Fibroblast of lung (primary cell): ENCODE data around the gene MYO5B.

Source experiments
- EZH2 ChIP-seq: IDR thresholded peaks from 2 replicates; pipeline ENCODE4 v1.5.1; 2012; ENCODE audit warnings: low read length, control low read depth, mild to moderate bottlenecking; ENCODE audit errors: missing control alignments
- TF ChIP-seq, protein P1 (sequence below), 2 donors: IDR thresholded peaks in 1 of 2; conservative IDR thresholded peaks in 1 of 2; 1 replicate in 1 of 2; 2 replicates in 1 of 2; pipeline ENCODE4 v1.5.1; 2011 to 2012; ENCODE audit warnings: low read length in 2 of 2, control low read depth in 1 of 2, inconsistent platforms in 1 of 2, low read depth in 1 of 2, mild to moderate bottlenecking in 1 of 2

- TF ChIP-seq, protein P1, sequence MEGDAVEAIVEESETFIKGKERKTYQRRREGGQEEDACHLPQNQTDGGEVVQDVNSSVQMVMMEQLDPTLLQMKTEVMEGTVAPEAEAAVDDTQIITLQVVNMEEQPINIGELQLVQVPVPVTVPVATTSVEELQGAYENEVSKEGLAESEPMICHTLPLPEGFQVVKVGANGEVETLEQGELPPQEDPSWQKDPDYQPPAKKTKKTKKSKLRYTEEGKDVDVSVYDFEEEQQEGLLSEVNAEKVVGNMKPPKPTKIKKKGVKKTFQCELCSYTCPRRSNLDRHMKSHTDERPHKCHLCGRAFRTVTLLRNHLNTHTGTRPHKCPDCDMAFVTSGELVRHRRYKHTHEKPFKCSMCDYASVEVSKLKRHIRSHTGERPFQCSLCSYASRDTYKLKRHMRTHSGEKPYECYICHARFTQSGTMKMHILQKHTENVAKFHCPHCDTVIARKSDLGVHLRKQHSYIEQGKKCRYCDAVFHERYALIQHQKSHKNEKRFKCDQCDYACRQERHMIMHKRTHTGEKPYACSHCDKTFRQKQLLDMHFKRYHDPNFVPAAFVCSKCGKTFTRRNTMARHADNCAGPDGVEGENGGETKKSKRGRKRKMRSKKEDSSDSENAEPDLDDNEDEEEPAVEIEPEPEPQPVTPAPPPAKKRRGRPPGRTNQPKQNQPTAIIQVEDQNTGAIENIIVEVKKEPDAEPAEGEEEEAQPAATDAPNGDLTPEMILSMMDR (conservative IDR thresholded peaks at IDR 0.05 in 1 of 2, IDR thresholded peaks at IDR 0.05 in 1 of 2; ENCODE audit: low read depth in 1 of 2, low read length in 2 of 2) = no peak
- no peak for TF ChIP-seq EZH2
Observed at GRCh38 chr18:50152900-50153299, 42.0 kb downstream of the MYO5B start.
